ENCODE data around the gene ZNF580.

The ZNF580 gene

DNA sequence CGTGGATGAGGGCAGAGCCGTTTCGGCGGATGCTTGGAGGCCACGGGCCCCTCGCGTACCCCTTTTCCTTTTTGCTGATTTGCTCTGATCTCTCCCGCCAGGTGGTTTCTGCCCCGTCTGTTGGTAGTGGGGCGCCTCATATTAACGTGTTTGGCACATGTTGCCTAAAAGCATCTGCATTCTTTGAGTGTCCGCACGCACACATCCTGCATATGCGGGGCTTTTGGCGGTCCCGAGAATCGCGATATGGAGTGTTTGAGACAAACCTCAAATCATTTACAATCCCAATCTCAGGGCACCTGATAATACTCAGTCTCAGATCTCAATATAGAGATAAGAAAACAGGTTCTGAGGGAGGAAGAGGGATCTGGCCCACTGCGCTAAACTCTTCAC lies 14.8 kb downstream of the ZNF580 start:
- H3K4me1 ChIP-seq (ENCODE audit: insufficient read depth, low read length, severe bottlenecking) = peaks cover 34% of the 10 kb centered on the region
- no peaks in the 10 kb centered on the region for H3K9me3 ChIP-seq (ENCODE audit: low read length)
- no peaks in the 10 kb centered on the region for H3K9me2 ChIP-seq (ENCODE audit: low read depth, low read length)
- H3K4me3 ChIP-seq (ENCODE audit: low read depth, low read length, poor library complexity, severe bottlenecking) = peak overlapping the region; percentile 94
- H4K20me1 ChIP-seq (ENCODE audit: insufficient read depth, low read length) = no peaks in the 10 kb centered on the region; the same call in 1 of the 2 replicates
- no peak for TF ChIP-seq EZH2 (IDR thresholded peaks at IDR 0.05; ENCODE audit: borderline replicate concordance, low read length)
- TF ChIP-seq, protein P1, sequence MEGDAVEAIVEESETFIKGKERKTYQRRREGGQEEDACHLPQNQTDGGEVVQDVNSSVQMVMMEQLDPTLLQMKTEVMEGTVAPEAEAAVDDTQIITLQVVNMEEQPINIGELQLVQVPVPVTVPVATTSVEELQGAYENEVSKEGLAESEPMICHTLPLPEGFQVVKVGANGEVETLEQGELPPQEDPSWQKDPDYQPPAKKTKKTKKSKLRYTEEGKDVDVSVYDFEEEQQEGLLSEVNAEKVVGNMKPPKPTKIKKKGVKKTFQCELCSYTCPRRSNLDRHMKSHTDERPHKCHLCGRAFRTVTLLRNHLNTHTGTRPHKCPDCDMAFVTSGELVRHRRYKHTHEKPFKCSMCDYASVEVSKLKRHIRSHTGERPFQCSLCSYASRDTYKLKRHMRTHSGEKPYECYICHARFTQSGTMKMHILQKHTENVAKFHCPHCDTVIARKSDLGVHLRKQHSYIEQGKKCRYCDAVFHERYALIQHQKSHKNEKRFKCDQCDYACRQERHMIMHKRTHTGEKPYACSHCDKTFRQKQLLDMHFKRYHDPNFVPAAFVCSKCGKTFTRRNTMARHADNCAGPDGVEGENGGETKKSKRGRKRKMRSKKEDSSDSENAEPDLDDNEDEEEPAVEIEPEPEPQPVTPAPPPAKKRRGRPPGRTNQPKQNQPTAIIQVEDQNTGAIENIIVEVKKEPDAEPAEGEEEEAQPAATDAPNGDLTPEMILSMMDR (IDR thresholded peaks at IDR 0.05; ENCODE audit: low read length) = no peak
- H3F3A ChIP-seq (ENCODE audit: insufficient read depth, low read length) = no peaks in the 10 kb centered on the region
- peaks cover 58% of the 10 kb centered on the region for H3K36me3 ChIP-seq (ENCODE audit: insufficient read depth, low read length)
- H3K27ac ChIP-seq (ENCODE audit: low read depth, low read length, poor library complexity, severe bottlenecking) = peak overlapping the region; percentile 91
- H3K4me2 ChIP-seq (ENCODE audit: low read length) = peak overlapping the region; percentile 97
- no peak overlapping the region for H2AFZ ChIP-seq (ENCODE audit: low read length)
- H3K79me2 ChIP-seq (ENCODE audit: insufficient read depth, low read length) = peaks cover 52% of the 10 kb centered on the region
- peak overlapping the region; percentile 98 for H3K9ac ChIP-seq (ENCODE audit: low read length)
- no peaks in the 10 kb centered on the region for H3K27me3 ChIP-seq (ENCODE audit: insufficient read depth, low read length)

GRCh38 chr19:55656552-55656951 lies 15.8 kb downstream of the ZNF580 start:
- no peaks in the 10 kb centered on the region for H3F3A ChIP-seq (ENCODE audit: insufficient read depth, low read length)
- H4K20me1 ChIP-seq (ENCODE audit: insufficient read depth, low read length) = no peaks in the 10 kb centered on the region; the same call in 1 of the 2 replicates
- no peaks in the 10 kb centered on the region for H3K9me2 ChIP-seq (ENCODE audit: low read depth, low read length)
- H3K9me3 ChIP-seq (ENCODE audit: low read length) = no peaks in the 10 kb centered on the region
- H3K36me3 ChIP-seq (ENCODE audit: insufficient read depth, low read length) = peaks cover 67% of the 10 kb centered on the region
- H3K79me2 ChIP-seq (ENCODE audit: insufficient read depth, low read length) = peaks cover 52% of the 10 kb centered on the region
- peak overlapping the region; percentile 97 for H3K4me2 ChIP-seq (ENCODE audit: low read length)
- H2AFZ ChIP-seq (ENCODE audit: low read length) = no peak overlapping the region
- H3K4me3 ChIP-seq (ENCODE audit: low read depth, low read length, poor library complexity, severe bottlenecking) = peak overlapping the region; percentile 94
- peak overlapping the region; percentile 98 for H3K9ac ChIP-seq (ENCODE audit: low read length)
- peaks cover 34% of the 10 kb centered on the region for H3K4me1 ChIP-seq (ENCODE audit: insufficient read depth, low read length, severe bottlenecking)
- TF ChIP-seq EZH2 (IDR thresholded peaks at IDR 0.05; ENCODE audit: borderline replicate concordance, low read length) = no peak
- TF ChIP-seq, protein P1 (IDR thresholded peaks at IDR 0.05; ENCODE audit: low read length) = no peak
- peak overlapping the region; percentile 91 for H3K27ac ChIP-seq (ENCODE audit: low read depth, low read length, poor library complexity, severe bottlenecking)
- no peaks in the 10 kb centered on the region for H3K27me3 ChIP-seq (ENCODE audit: insufficient read depth, low read length)

GRCh38 chr19:55656988-55657747 lies 16.4 kb downstream of the ZNF580 start:
- Histone ChIP-seq H3K9ac (ENCODE audit: low read length) (peak overlapping the region; percentile 98), H3F3A (ENCODE audit: insufficient read depth, low read length) (no peaks in the 10 kb centered on the region), H4K20me1 (ENCODE audit: insufficient read depth, low read length) (no peaks in the 10 kb centered on the region; the same call in 1 of the 2 replicates), H3K79me2 (ENCODE audit: insufficient read depth, low read length) (peaks cover 52% of the 10 kb centered on the region), H3K4me2 (ENCODE audit: low read length) (peak overlapping the region; percentile 97), H3K4me1 (ENCODE audit: insufficient read depth, low read length, severe bottlenecking) (peaks cover 34% of the 10 kb centered on the region), H3K36me3 (ENCODE audit: insufficient read depth, low read length) (peaks cover 69% of the 10 kb centered on the region), H3K4me3 (ENCODE audit: low read depth, low read length, poor library complexity, severe bottlenecking) (peak overlapping the region; percentile 94), H2AFZ (ENCODE audit: low read length) (no peak overlapping the region), H3K27ac (ENCODE audit: low read depth, low read length, poor library complexity, severe bottlenecking) (peak overlapping the region; percentile 91), H3K27me3 (ENCODE audit: insufficient read depth, low read length) (no peaks in the 10 kb centered on the region), H3K9me2 (ENCODE audit: low read depth, low read length) (no peaks in the 10 kb centered on the region), H3K9me3 (ENCODE audit: low read length) (no peaks in the 10 kb centered on the region)
- TF ChIP-seq, protein P1 (IDR thresholded peaks at IDR 0.05; ENCODE audit: low read length) = no peak
- TF ChIP-seq EZH2 (IDR thresholded peaks at IDR 0.05; ENCODE audit: borderline replicate concordance, low read length) = no peak
